HepG2 (cell line): ENCODE results near the gene MED20. TPM values are rescaled to one million over a fixed set of nuclear protein-coding genes. Genes with fewer than 3 reads are reported as not detected.

Source experiments
- FOXO4 ChIP-seq: sonication (generic); formaldehyde crosslinking; conservative IDR thresholded peaks from 2 replicates; pipeline ENCODE4 v1.8.1; 2023; ENCODE audit warnings: missing genetic modification reagents
- JUN ChIP-seq: sonication (generic); formaldehyde crosslinking; IDR thresholded peaks from 2 replicates; pipeline ENCODE4 v1.4.0; 2020; ENCODE audit warnings: mild to moderate bottlenecking, missing genetic modification reagents
- KDM1A ChIP-seq: IDR thresholded peaks from 2 replicates; pipeline ENCODE4 v1.6.1; 2016; ENCODE audit warnings: missing compliant biosample characterization
- KDM3A ChIP-seq: IDR thresholded peaks from 2 replicates; pipeline ENCODE4 v1.6.1; 2018; ENCODE audit warnings: low read depth, missing compliant biosample characterization
- SMAD1 ChIP-seq: sonication (generic); formaldehyde crosslinking; IDR thresholded peaks from 2 replicates; pipeline ENCODE4 v1.4.0; 2020; ENCODE audit warnings: missing genetic modification reagents, low read depth, mild to moderate bottlenecking, borderline replicate concordance
- SMARCC2 ChIP-seq: fragments of 450-650 bp; IDR thresholded peaks from 2 replicates; pipeline ENCODE4 v1.6.1; 2017; ENCODE audit warnings: antibody characterized with exemption, mild to moderate bottlenecking
- WIZ ChIP-seq: sonication (generic); formaldehyde crosslinking; IDR thresholded peaks from 2 replicates; pipeline ENCODE4 v1.5.1; 2020; ENCODE audit warnings: mild to moderate bottlenecking, missing genetic modification reagents
- ZFP36 ChIP-seq: fragments of 150-350 bp; IDR thresholded peaks from 2 replicates; pipeline ENCODE4 v1.6.1; 2018; ENCODE audit warnings: borderline replicate concordance, low read length, low read depth; ENCODE audit not compliant: partially characterized antibody
- ZFP62 ChIP-seq: sonication (generic); formaldehyde crosslinking; IDR thresholded peaks from 2 replicates; pipeline ENCODE4 v1.4.0; 2020; ENCODE audit warnings: missing genetic modification reagents
- ZFX ChIP-seq: sonication (generic); formaldehyde crosslinking; IDR thresholded peaks from 2 replicates; pipeline ENCODE4 v1.4.0; 2020; ENCODE audit warnings: mild to moderate bottlenecking, low read depth, missing genetic modification reagents, moderate library complexity
- ZHX1 ChIP-seq: sonication (generic); formaldehyde crosslinking; IDR thresholded peaks from 2 replicates; pipeline ENCODE4 v1.8.1; 2022; ENCODE audit warnings: low read depth, mild to moderate bottlenecking, missing genetic modification reagents
- ZNF17 ChIP-seq: sonication (generic); formaldehyde crosslinking; IDR thresholded peaks from 2 replicates; pipeline ENCODE4 v1.5.0; 2020; ENCODE audit warnings: mild to moderate bottlenecking, missing genetic modification reagents
- ZNF18 ChIP-seq: sonication (generic); formaldehyde crosslinking; IDR thresholded peaks from 2 replicates; pipeline ENCODE4 v1.8.0; 2022; ENCODE audit warnings: mild to moderate bottlenecking, missing genetic modification reagents; ENCODE audit not compliant: insufficient replicate concordance
- ZNF616 ChIP-seq: sonication (generic); formaldehyde crosslinking; IDR thresholded peaks from 2 replicates; pipeline ENCODE4 v1.5.0; 2020; ENCODE audit warnings: low read depth, mild to moderate bottlenecking, missing genetic modification reagents
- ZNF644 ChIP-seq: IDR thresholded peaks from 2 replicates; pipeline ENCODE4 v1.6.1; 2016; ENCODE audit warnings: low read depth
- ZNF687 ChIP-seq: sonication (generic); formaldehyde crosslinking; IDR thresholded peaks from 2 replicates; pipeline ENCODE4 v1.5.1; 2020; ENCODE audit warnings: mild to moderate bottlenecking, missing genetic modification reagents, moderate library complexity
- ZNF800 ChIP-seq: sonication (generic); formaldehyde crosslinking; IDR thresholded peaks from 2 replicates; pipeline ENCODE4 v1.4.0; 2020; ENCODE audit warnings: missing genetic modification reagents
- polyA plus RNA-seq, 8 experiments: library from polyadenylated mRNA; depleted of rRNA in 3 of 8; stranded (reverse) in 7 of 8; unstranded in 1 of 8; fragments of >200 nt; fragmentation: Illumina TruSeq in 4 of 8; extraction: Trizol in 4 of 8; gene quantifications; 2 replicates each; pipeline versions ENCODE4 v1.2.1 to v1.2.3, GENCODE V29; 2011 to 2016; ENCODE audit warnings: low read depth in 4 of 8, missing spikeins in 1 of 8, mixed read lengths in 1 of 8; ENCODE audit not compliant: insufficient read depth in 1 of 8
- total RNA-seq, 5 experiments: library from RNA; depleted of rRNA; stranded (reverse); fragments of >200 nt; fragmentation: Illumina TruSeq; extraction: Trizol; gene quantifications; 2 replicates each; pipeline ENCODE4 v1.2.3, GENCODE V29; 2016; ENCODE audit warnings: low read depth in 1 of 5

The MED20 gene
- total and polyA plus RNA-seq, 2 of the 13 experiments (the other 11 are each of a cell fraction or from before 2014, with no cell fraction given): 28.1 to 41.1 TPM

GRCh38 chr6:41920921-41921711, at the start of gene MED20, which contains the start of gene BYSL (continued):
- TF ChIP-seq SMARCC2: no peak; the same call in 1 of the 2 replicates
- no peak; the same call in none of the 2 replicates for TF ChIP-seq ZHX1 (CRISPR knock-in tag)
- TF ChIP-seq ZNF17: no peak
- no peak for TF ChIP-seq ZNF616 (CRISPR knock-in tag)
- TF ChIP-seq ZFP62 (CRISPR knock-in tag): no peak
- no peak for TF ChIP-seq FOXO4
- TF ChIP-seq SMAD1 (CRISPR knock-in tag): peak; percentile 63; the same call in 1 of the 2 replicates
- no peak for TF ChIP-seq ZNF644 (CRISPR knock-in tag)
- 0 out of 2 replicates have a peak, but pooled peaks have one; percentile 52 for TF ChIP-seq JUN (CRISPR knock-in tag)
- no peak for TF ChIP-seq ZNF18 (CRISPR knock-in tag)
- TF ChIP-seq KDM1A (CRISPR knock-in tag): no peak
- TF ChIP-seq ZNF687 (CRISPR knock-in tag): peak; percentile 93
- no peak for TF ChIP-seq ZFP36
- TF ChIP-seq KDM3A (CRISPR knock-in tag): peak; percentile 80
- TF ChIP-seq WIZ (CRISPR knock-in tag): peak; percentile 71; the same call in 1 of the 2 replicates
- peak; percentile 92 for TF ChIP-seq ZFX (CRISPR knock-in tag)
- peak; percentile 95 for TF ChIP-seq ZNF800 (CRISPR knock-in tag)
